ENCODE measurements around the gene TBX3. TPM values are rescaled to one million over a fixed set of nuclear protein-coding genes. Genes with fewer than 3 reads are reported as not detected.

TBX3 gene
- total and polyA plus RNA-seq, 10 of the 15 experiments (the other 5 are each of a cell fraction or from before 2014, with no cell fraction given) = 0.04 to 0.28 (median 0.08) TPM; not detected in 7

GRCh38 chr12:114690267-114691135, 6.5 kb upstream of the TBX3 start (continued):
- no peak for TF ChIP-seq SKIL (IDR thresholded peaks at IDR 0.05; ENCODE audit: low read depth, poor library complexity, severe bottlenecking)
- no peak for TF ChIP-seq TARDBP (IDR thresholded peaks at IDR 0.05; ENCODE audit: borderline replicate concordance)
- TF ChIP-seq BRCA1 (IDR thresholded peaks at IDR 0.05; ENCODE audit: low read depth, low read length) = no peak
- no peak for TF ChIP-seq POLR2A (IDR thresholded peaks at IDR 0.05; ENCODE audit: low read depth, low read length)
- TF ChIP-seq NR2C1 (IDR thresholded peaks at IDR 0.05) = no peak
- TF ChIP-seq WRNIP1 (IDR thresholded peaks at IDR 0.05; ENCODE audit: borderline replicate concordance, low read depth, low read length) = no peak
- TF ChIP-seq TCF12 (IDR thresholded peaks at IDR 0.05; ENCODE audit: low read depth, low read length) = no peak
- TF ChIP-seq FOS (IDR thresholded peaks at IDR 0.05; ENCODE audit: borderline replicate concordance, extremely low read depth, insufficient read length) = no peak
- no peak for TF ChIP-seq CEBPZ (IDR thresholded peaks at IDR 0.05; ENCODE audit: low read depth, low read length)
- TF ChIP-seq ESRRA (IDR thresholded peaks at IDR 0.05; ENCODE audit: low read length) = no peak
